SK-N-SH treated with all-trans-retinoic acid at 6 μM for 48 hours (cell line): Measurements from ENCODE around the gene OSBPL7.

ENCODE experiments used
- ATAC-seq: fragments of 200-7000 bp; cut with Tn5 transposase; 3 replicates; pipeline ENCODE4 v1.9.1; 2020; ENCODE audit warnings: mild to moderate bottlenecking, moderate library complexity
- ARNTL ChIP-seq: fragments of 450-650 bp; formaldehyde crosslinking; IDR thresholded peaks from 2 replicates; pipeline ENCODE4 v1.5.0; 2020; ENCODE audit warnings: low read depth, mild to moderate bottlenecking, moderate library complexity, borderline replicate concordance
- BACH2 ChIP-seq: fragments of 250-450 bp; sonication (Bioruptor Pico); IDR thresholded peaks from 2 replicates; pipeline ENCODE4 v1.9.0; 2021; ENCODE audit warnings: mild to moderate bottlenecking, borderline replicate concordance
- CREB5 ChIP-seq: fragments of 250-450 bp; sonication (Bioruptor Pico); IDR thresholded peaks from 2 replicates; pipeline ENCODE4 v1.5.1; 2020; ENCODE audit warnings: low read depth, mild to moderate bottlenecking, moderate library complexity
- CSDC2 ChIP-seq: fragments of 250-450 bp; sonication (Bioruptor Pico); IDR thresholded peaks from 2 replicates; pipeline ENCODE4 v1.5.0; 2020; ENCODE audit warnings: mild to moderate bottlenecking, moderate library complexity
- CSRNP3 ChIP-seq: fragments of 250-450 bp; sonication (Bioruptor Pico); IDR thresholded peaks from 2 replicates; pipeline ENCODE4 v1.5.1; 2021; ENCODE audit warnings: mild to moderate bottlenecking, moderate library complexity
- ESRRG ChIP-seq: fragments of 250-450 bp; sonication (Bioruptor Pico); IDR thresholded peaks from 2 replicates; pipeline ENCODE4 v1.6.1; 2021; ENCODE audit warnings: mild to moderate bottlenecking
- GLIS3 ChIP-seq: fragments of 250-450 bp; sonication (Bioruptor Pico); IDR thresholded peaks from 2 replicates; pipeline ENCODE4 v1.5.0; 2020; ENCODE audit warnings: mild to moderate bottlenecking, moderate library complexity
- ISL1 ChIP-seq: fragments of 250-450 bp; sonication (Bioruptor Pico); IDR thresholded peaks from 2 replicates; pipeline ENCODE4 v2.1.2; 2022; ENCODE audit warnings: mild to moderate bottlenecking, moderate library complexity
- OSR1 ChIP-seq: fragments of 250-450 bp; sonication (Bioruptor Pico); IDR thresholded peaks from 2 replicates; pipeline ENCODE4 v1.8.0; 2022; ENCODE audit warnings: moderate library complexity, mild to moderate bottlenecking, inconsistent platforms
- POU6F1 ChIP-seq: fragments of 250-450 bp; sonication (Bioruptor Pico); IDR thresholded peaks from 2 replicates; pipeline ENCODE4 v1.8.0; 2021; ENCODE audit warnings: low read depth, mild to moderate bottlenecking, moderate library complexity, borderline replicate concordance
- PPARA ChIP-seq: fragments of 250-450 bp; sonication (Bioruptor Pico); IDR thresholded peaks from 2 replicates; pipeline ENCODE4 v1.5.0; 2020; ENCODE audit warnings: mild to moderate bottlenecking, borderline replicate concordance
- RARB ChIP-seq: fragments of 250-450 bp; sonication (Bioruptor Pico); IDR thresholded peaks from 2 replicates; pipeline ENCODE4 v1.8.0; 2021; ENCODE audit warnings: mild to moderate bottlenecking, moderate library complexity
- SNAI2 ChIP-seq: fragments of 250-450 bp; sonication (Bioruptor Pico); IDR thresholded peaks from 2 replicates; pipeline ENCODE4 v1.5.0; 2020; ENCODE audit warnings: mild to moderate bottlenecking, moderate library complexity
- TCF4 ChIP-seq: fragments of 250-450 bp; sonication (Bioruptor Pico); IDR thresholded peaks from 2 replicates; pipeline ENCODE4 v1.8.0; 2021; ENCODE audit warnings: mild to moderate bottlenecking, moderate library complexity, borderline replicate concordance
- TOX ChIP-seq: fragments of 250-450 bp; sonication (Bioruptor Pico); IDR thresholded peaks from 2 replicates; pipeline ENCODE4 v1.8.0; 2021; ENCODE audit warnings: mild to moderate bottlenecking, moderate library complexity, borderline replicate concordance
- TSHZ2 ChIP-seq: fragments of 250-450 bp; sonication (Bioruptor Pico); IDR thresholded peaks from 2 replicates; pipeline ENCODE4 v1.5.0; 2020; ENCODE audit warnings: mild to moderate bottlenecking, moderate library complexity
- ZFP3 ChIP-seq: fragments of 250-450 bp; sonication (Bioruptor Pico); IDR thresholded peaks from 2 replicates; pipeline ENCODE4 v1.5.0; 2020; ENCODE audit warnings: mild to moderate bottlenecking, moderate library complexity
- ZFP30 ChIP-seq: fragments of 450-650 bp; formaldehyde crosslinking; IDR thresholded peaks from 2 replicates; pipeline ENCODE4 v1.5.0; 2022; ENCODE audit warnings: mild to moderate bottlenecking, moderate library complexity
- ZNF565 ChIP-seq: fragments of 450-650 bp; formaldehyde crosslinking; conservative IDR thresholded peaks from 2 replicates; pipeline ENCODE4 v1.5.0; 2020; ENCODE audit warnings: low read depth, mild to moderate bottlenecking, moderate library complexity
- ZNF70 ChIP-seq: fragments of 450-650 bp; formaldehyde crosslinking; IDR thresholded peaks from 2 replicates; pipeline ENCODE4 v1.5.0; 2020; ENCODE audit warnings: mild to moderate bottlenecking, moderate library complexity

Gene OSBPL7

GRCh38 chr17:47869114-47869513 is 47.5 kb upstream of the OSBPL7 start:
- TF ChIP-seq ARNTL (CRISPR knock-in tag) (no peak), GLIS3 (CRISPR knock-in tag) (no peak), CSRNP3 (no peak), SNAI2 (CRISPR knock-in tag) (no peak), ZNF565 (CRISPR knock-in tag) (no peak), ZFP30 (CRISPR knock-in tag) (no peak), ZFP3 (CRISPR knock-in tag) (no peak), RARB (CRISPR knock-in tag) (no peak), CREB5 (CRISPR knock-in tag) (no peak), POU6F1 (CRISPR knock-in tag) (no peak), TSHZ2 (CRISPR knock-in tag) (no peak), ISL1 (CRISPR knock-in tag) (no peak), TCF4 (no peak), OSR1 (CRISPR knock-in tag) (no peak), PPARA (CRISPR knock-in tag) (no peak), CSDC2 (no peak)
- ATAC-seq, result no peak

GRCh38 chr17:47867813-47868533 is 46.4 kb upstream of the OSBPL7 start:
- TF ChIP-seq ARNTL (CRISPR knock-in tag), result no peak
- no peak for TF ChIP-seq TCF4
- no peak for TF ChIP-seq CSRNP3
- no peak for TF ChIP-seq TOX (CRISPR knock-in tag)
- no peak for TF ChIP-seq ZFP30 (CRISPR knock-in tag)
- no peak for TF ChIP-seq ESRRG
- no peak for TF ChIP-seq BACH2 (CRISPR knock-in tag)
- no peak for TF ChIP-seq ZNF70
- no peak for TF ChIP-seq OSR1 (CRISPR knock-in tag)
- TF ChIP-seq ISL1 (CRISPR knock-in tag), result no peak
- no peak for ATAC-seq

- ATAC-seq, result no peak
- TF ChIP-seq TCF4, result no peak
- no peak for TF ChIP-seq TSHZ2 (CRISPR knock-in tag)
- no peak for TF ChIP-seq ZFP30 (CRISPR knock-in tag)
- TF ChIP-seq PPARA (CRISPR knock-in tag), result no peak
- no peak for TF ChIP-seq ZFP3 (CRISPR knock-in tag)
Observed at GRCh38 chr17:47866941-47867340, 45.3 kb upstream of the OSBPL7 start.
